NCI-H2196 (cell line): ENCODE data around the gene HDAC9.

ENCODE experiments used
- DNase-seq: peaks from one replicate; lab custom pipeline; 2025; ENCODE audit not compliant: unreplicated experiment; lab: John Stamatoyannopoulos, UW

The HDAC9 gene

GRCh38 chr7:18653381-18654155 is 158.0 kb downstream of the HDAC9 start:
- no peak for DNase-seq

- DNase-seq: no peak
Measured at GRCh38 chr7:18654709-18655108, 159.2 kb downstream of the HDAC9 start.

GRCh38 chr7:18655506-18655905 is 160.0 kb downstream of the HDAC9 start:
- no peak for DNase-seq

GRCh38 chr7:18655912-18656311 is 160.4 kb downstream of the HDAC9 start:
- no peak for DNase-seq

GRCh38 chr7:18656362-18656761 is 160.8 kb downstream of the HDAC9 start:
- DNase-seq: no peak

GRCh38 chr7:18659746-18660145 is 164.2 kb downstream of the HDAC9 start:
- no peak for DNase-seq

GRCh38 chr7:18663321-18663720 is 167.8 kb downstream of the HDAC9 start:
- DNase-seq: no peak

- peak; percentile 77 for DNase-seq
Measured at GRCh38 chr7:18666107-18666728, 170.7 kb downstream of the HDAC9 start.

- no peak for DNase-seq
Measured at GRCh38 chr7:18667466-18667865, 171.9 kb downstream of the HDAC9 start.

- DNase-seq: no peak
Measured at GRCh38 chr7:18671176-18671575, 175.6 kb downstream of the HDAC9 start.

- no peak for DNase-seq
Measured at GRCh38 chr7:18675579-18675978, 180.0 kb downstream of the HDAC9 start.

- no peak for DNase-seq
Measured at GRCh38 chr7:18679261-18679660, 183.7 kb downstream of the HDAC9 start.

GRCh38 chr7:18680576-18680975 is 185.0 kb downstream of the HDAC9 start:
- DNase-seq: no peak

- DNase-seq: no peak
Measured at GRCh38 chr7:18684916-18685315, 189.4 kb downstream of the HDAC9 start.

GRCh38 chr7:18685971-18686370 is 190.4 kb downstream of the HDAC9 start:
- no peak for DNase-seq

- no peak for DNase-seq
Measured at GRCh38 chr7:18689551-18689950, 194.0 kb downstream of the HDAC9 start.

GRCh38 chr7:18693406-18693805 is 197.9 kb downstream of the HDAC9 start:
- DNase-seq: no peak

- no peak for DNase-seq
Measured at GRCh38 chr7:18693816-18694215, 198.3 kb downstream of the HDAC9 start.

- no peak for DNase-seq
Measured at GRCh38 chr7:18694484-18694883, 198.9 kb downstream of the HDAC9 start.

GRCh38 chr7:18694911-18695310 is 199.4 kb downstream of the HDAC9 start:
- DNase-seq: no peak

GRCh38 chr7:18698258-18698734 is 202.7 kb downstream of the HDAC9 start:
- no peak for DNase-seq

GRCh38 chr7:18700147-18700546 is 204.6 kb downstream of the HDAC9 start:
- no peak for DNase-seq
